ENCODE data around the gene PPP1R9B. TPM values are rescaled to one million over a fixed set of nuclear protein-coding genes. Genes with fewer than 3 reads are reported as not detected.
A peak's percentile ranks its signal among the peaks of the same experiment; 100 is the strongest.

PPP1R9B gene
- total and polyA plus RNA-seq, 4 donors, result 0.90 to 26.1 (median 7.1) TPM

DNA sequence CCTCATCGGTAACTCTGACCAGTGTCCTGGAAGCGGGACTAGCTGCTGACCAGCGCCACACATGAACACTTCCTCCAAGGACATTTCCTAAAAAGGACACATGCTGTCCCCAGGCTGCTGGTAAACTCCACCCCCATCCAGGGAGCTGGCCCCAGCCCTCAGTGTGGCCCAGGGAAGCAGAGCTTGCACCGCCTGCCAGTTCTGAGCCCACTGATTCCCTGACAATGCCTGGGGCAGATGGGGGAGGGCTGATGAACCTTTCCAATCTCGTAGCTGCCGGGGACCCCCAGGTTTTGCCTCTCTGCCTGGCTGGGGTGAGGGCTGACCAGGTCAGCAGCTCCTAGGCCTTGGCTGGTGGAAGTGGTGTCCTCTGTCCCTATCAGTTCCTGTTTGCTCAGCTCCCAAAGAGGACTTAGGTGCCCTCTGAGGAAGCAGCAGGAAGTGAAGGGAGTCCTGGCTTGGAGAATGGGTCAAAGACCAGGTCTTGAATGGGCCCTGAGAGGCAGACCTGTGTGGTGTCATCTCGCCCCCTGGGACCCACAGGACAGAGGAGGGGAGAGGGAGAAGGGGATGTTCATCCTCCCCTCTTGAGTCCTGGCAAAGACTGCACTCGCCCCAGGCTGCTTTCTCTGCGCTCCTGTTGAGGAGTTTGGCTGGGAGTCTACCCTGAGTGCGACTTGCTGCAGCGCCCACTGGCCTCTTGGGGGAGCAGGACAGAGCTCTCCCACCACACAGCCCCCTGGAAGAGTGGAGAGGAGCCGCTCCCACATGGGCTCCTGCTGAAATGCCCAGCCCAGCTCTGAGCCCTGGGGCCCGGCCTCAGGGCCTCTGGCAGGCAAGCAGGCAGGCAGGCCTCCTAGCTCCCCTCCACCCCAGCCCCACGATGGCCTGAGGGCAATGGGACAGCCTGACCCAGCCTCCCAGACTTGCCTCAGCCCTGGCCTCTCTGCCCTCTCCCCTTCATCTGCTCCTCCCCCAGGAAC lies 38.5 kb downstream of the PPP1R9B start:
- peaks cover 2 to 16% (median 10%) of the 10 kb centered on the region in 4 donors for H3K4me1 ChIP-seq (ENCODE audit: control insufficient read depth in 4 of 4, insufficient read depth in 4 of 4, low read length in 3 of 4)
- H3K9ac ChIP-seq (ENCODE audit: low read depth in 1 of 2, low read length in 2 of 2), result no peak overlapping the region
- TF ChIP-seq, protein P1, sequence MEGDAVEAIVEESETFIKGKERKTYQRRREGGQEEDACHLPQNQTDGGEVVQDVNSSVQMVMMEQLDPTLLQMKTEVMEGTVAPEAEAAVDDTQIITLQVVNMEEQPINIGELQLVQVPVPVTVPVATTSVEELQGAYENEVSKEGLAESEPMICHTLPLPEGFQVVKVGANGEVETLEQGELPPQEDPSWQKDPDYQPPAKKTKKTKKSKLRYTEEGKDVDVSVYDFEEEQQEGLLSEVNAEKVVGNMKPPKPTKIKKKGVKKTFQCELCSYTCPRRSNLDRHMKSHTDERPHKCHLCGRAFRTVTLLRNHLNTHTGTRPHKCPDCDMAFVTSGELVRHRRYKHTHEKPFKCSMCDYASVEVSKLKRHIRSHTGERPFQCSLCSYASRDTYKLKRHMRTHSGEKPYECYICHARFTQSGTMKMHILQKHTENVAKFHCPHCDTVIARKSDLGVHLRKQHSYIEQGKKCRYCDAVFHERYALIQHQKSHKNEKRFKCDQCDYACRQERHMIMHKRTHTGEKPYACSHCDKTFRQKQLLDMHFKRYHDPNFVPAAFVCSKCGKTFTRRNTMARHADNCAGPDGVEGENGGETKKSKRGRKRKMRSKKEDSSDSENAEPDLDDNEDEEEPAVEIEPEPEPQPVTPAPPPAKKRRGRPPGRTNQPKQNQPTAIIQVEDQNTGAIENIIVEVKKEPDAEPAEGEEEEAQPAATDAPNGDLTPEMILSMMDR (IDR thresholded peaks at IDR 0.05; ENCODE audit: low read depth, low read length, missing input control), result no peak
- TF ChIP-seq RAD21 (IDR thresholded peaks at IDR 0.05), result peak in 1 of 2 donors; percentile 5
- TF ChIP-seq NR2F2 (IDR thresholded peaks at IDR 0.05), result peak; percentile 71
- TF ChIP-seq, protein P2, sequence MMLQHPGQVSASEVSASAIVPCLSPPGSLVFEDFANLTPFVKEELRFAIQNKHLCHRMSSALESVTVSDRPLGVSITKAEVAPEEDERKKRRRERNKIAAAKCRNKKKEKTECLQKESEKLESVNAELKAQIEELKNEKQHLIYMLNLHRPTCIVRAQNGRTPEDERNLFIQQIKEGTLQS (IDR thresholded peaks at IDR 0.05), result no peak
- TF ChIP-seq JUND (IDR thresholded peaks at IDR 0.05), result no peak
- no peak for TF ChIP-seq HNF4A (conservative IDR thresholded peaks at IDR 0.05)
- TF ChIP-seq, protein P3, sequence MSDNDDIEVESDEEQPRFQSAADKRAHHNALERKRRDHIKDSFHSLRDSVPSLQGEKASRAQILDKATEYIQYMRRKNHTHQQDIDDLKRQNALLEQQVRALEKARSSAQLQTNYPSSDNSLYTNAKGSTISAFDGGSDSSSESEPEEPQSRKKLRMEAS (IDR thresholded peaks at IDR 0.05), result no peak
- TF ChIP-seq ZBTB33 (IDR thresholded peaks at IDR 0.05), result no peak
- no peak for TF ChIP-seq FOXA2 (IDR thresholded peaks at IDR 0.05)
- TF ChIP-seq SP1 (IDR thresholded peaks at IDR 0.05), result peak; percentile 63
- peak; percentile 42 to 51 for TF ChIP-seq RXRA (IDR thresholded peaks at IDR 0.05)
- peak in 1 of 2 donors; percentile 70 for TF ChIP-seq EGR1 (IDR thresholded peaks at IDR 0.05; ENCODE audit: low read depth in 2 of 2)
- peak; percentile 16 for TF ChIP-seq YY1 (IDR thresholded peaks at IDR 0.05)
- no peak for TF ChIP-seq FOXA1 (IDR thresholded peaks at IDR 0.05)
- H3K27ac ChIP-seq (ENCODE audit: low read depth in 1 of 2, low read length in 2 of 2), result peak overlapping the region; percentile 74
- 63% methylated on average over 14 of the region's 14 CpGs for WGBS
- no peaks in the 10 kb centered on the region for H3K27me3 ChIP-seq (ENCODE audit: control insufficient read depth in 4 of 4, insufficient read depth in 4 of 4, low read length in 3 of 4)
- no peak for DNase-seq (ENCODE audit: low spot score)
- no peak overlapping the region for H3K4me3 ChIP-seq (ENCODE audit: low read depth in 1 of 3, low read length in 3 of 3)
- no peaks in the 10 kb centered on the region for H3K9me3 ChIP-seq (ENCODE audit: control insufficient read depth in 4 of 4, low read length in 3 of 4)
- peaks cover 6 to 27% (median 16%) of the 10 kb centered on the region in 4 donors for H3K36me3 ChIP-seq (ENCODE audit: control insufficient read depth in 4 of 4, insufficient read depth in 3 of 4, low read depth in 1 of 4, low read length in 3 of 4)

- WGBS, result 87% methylated on average over 19 of the region's 19 CpGs
- TF ChIP-seq SP1 (IDR thresholded peaks at IDR 0.05) (no peak), TAF1 (conservative IDR thresholded peaks at IDR 0.05) (no peak), FOXA1 (IDR thresholded peaks at IDR 0.05) (no peak), RXRA (IDR thresholded peaks at IDR 0.05) (no peak), YY1 (IDR thresholded peaks at IDR 0.05) (no peak), NR2F2 (IDR thresholded peaks at IDR 0.05) (no peak)
- TF ChIP-seq, protein P2 (IDR thresholded peaks at IDR 0.05), result no peak
- TF ChIP-seq, protein P3 (IDR thresholded peaks at IDR 0.05), result no peak
- TF ChIP-seq, protein P4, sequence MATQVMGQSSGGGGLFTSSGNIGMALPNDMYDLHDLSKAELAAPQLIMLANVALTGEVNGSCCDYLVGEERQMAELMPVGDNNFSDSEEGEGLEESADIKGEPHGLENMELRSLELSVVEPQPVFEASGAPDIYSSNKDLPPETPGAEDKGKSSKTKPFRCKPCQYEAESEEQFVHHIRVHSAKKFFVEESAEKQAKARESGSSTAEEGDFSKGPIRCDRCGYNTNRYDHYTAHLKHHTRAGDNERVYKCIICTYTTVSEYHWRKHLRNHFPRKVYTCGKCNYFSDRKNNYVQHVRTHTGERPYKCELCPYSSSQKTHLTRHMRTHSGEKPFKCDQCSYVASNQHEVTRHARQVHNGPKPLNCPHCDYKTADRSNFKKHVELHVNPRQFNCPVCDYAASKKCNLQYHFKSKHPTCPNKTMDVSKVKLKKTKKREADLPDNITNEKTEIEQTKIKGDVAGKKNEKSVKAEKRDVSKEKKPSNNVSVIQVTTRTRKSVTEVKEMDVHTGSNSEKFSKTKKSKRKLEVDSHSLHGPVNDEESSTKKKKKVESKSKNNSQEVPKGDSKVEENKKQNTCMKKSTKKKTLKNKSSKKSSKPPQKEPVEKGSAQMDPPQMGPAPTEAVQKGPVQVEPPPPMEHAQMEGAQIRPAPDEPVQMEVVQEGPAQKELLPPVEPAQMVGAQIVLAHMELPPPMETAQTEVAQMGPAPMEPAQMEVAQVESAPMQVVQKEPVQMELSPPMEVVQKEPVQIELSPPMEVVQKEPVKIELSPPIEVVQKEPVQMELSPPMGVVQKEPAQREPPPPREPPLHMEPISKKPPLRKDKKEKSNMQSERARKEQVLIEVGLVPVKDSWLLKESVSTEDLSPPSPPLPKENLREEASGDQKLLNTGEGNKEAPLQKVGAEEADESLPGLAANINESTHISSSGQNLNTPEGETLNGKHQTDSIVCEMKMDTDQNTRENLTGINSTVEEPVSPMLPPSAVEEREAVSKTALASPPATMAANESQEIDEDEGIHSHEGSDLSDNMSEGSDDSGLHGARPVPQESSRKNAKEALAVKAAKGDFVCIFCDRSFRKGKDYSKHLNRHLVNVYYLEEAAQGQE (IDR thresholded peaks at IDR 0.05), result no peak
- H3K27ac ChIP-seq (ENCODE audit: low read depth in 1 of 2, low read length in 2 of 2), result peak overlapping the region; percentile 74
- DNase-seq (ENCODE audit: low spot score), result no peak
- peak overlapping the region in 1 of 2 donors; percentile 8 for H3K9ac ChIP-seq (ENCODE audit: low read depth in 1 of 2, low read length in 2 of 2)
- no peaks in the 10 kb centered on the region for H3K27me3 ChIP-seq (ENCODE audit: control insufficient read depth in 4 of 4, insufficient read depth in 4 of 4, low read length in 3 of 4)
- H3K4me1 ChIP-seq (ENCODE audit: control insufficient read depth in 4 of 4, insufficient read depth in 4 of 4, low read length in 3 of 4), result peaks cover 0 to 12% (median 9%) of the 10 kb centered on the region in 4 donors
- H3K4me3 ChIP-seq (ENCODE audit: low read depth in 1 of 3, low read length in 3 of 3), result no peak overlapping the region
- H3K36me3 ChIP-seq (ENCODE audit: control insufficient read depth in 4 of 4, insufficient read depth in 3 of 4, low read depth in 1 of 4, low read length in 3 of 4), result peaks cover 12 to 34% (median 22%) of the 10 kb centered on the region in 4 donors
- H3K9me3 ChIP-seq (ENCODE audit: control insufficient read depth in 4 of 4, low read length in 3 of 4), result no peaks in the 10 kb centered on the region
Observed at GRCh38 chr17:50110591-50111349, 39.7 kb downstream of the PPP1R9B start.

All from liver (tissue), 9 donors.